Measurements from ENCODE around the gene THAP3. TPM values are rescaled to one million over a fixed set of nuclear protein-coding genes. Genes with fewer than 3 reads are reported as not detected.

The THAP3 gene
- total RNA-seq, 1 donor from 2014 or later: 26.1 TPM

GRCh38 chr1:6673816-6674398, 49.2 kb downstream of the THAP3 start:
- Mint-ChIP-seq H3K4me3 (no peak overlapping the region), H3K27ac (ENCODE audit: unreplicated experiment) (no peak overlapping the region), H3K9me3 (no peaks in the 10 kb centered on the region), H3K4me1 (no peaks in the 10 kb centered on the region), H3K36me3 (ENCODE audit: low read depth) (peaks cover 6% of the 10 kb centered on the region), H3K27me3 (ENCODE audit: low read depth) (no peaks in the 10 kb centered on the region)
- TF ChIP-seq, protein P1, sequence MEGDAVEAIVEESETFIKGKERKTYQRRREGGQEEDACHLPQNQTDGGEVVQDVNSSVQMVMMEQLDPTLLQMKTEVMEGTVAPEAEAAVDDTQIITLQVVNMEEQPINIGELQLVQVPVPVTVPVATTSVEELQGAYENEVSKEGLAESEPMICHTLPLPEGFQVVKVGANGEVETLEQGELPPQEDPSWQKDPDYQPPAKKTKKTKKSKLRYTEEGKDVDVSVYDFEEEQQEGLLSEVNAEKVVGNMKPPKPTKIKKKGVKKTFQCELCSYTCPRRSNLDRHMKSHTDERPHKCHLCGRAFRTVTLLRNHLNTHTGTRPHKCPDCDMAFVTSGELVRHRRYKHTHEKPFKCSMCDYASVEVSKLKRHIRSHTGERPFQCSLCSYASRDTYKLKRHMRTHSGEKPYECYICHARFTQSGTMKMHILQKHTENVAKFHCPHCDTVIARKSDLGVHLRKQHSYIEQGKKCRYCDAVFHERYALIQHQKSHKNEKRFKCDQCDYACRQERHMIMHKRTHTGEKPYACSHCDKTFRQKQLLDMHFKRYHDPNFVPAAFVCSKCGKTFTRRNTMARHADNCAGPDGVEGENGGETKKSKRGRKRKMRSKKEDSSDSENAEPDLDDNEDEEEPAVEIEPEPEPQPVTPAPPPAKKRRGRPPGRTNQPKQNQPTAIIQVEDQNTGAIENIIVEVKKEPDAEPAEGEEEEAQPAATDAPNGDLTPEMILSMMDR (conservative IDR thresholded peaks at IDR 0.05): no peak
- no peak for DNase-seq (ENCODE audit: low read depth, low spot score)

DNA sequence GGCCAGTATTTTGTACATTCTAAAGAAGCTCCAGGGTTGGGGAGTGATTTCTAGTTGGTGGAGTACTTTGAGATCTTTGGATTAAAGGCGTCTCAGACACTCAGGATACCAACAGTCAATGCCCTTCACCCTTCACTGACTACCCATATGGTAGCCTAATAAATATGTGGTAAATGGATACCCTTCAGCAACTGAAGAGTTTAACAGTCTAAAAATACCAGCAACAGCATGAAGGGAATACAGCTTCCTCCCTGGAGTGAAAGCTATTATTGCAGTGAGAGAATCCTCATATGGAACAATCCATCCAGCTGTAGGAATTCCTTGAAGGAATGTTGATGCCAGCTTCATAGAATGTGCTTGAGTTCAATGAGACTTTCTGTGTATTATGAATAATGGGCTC, 50.1 kb downstream of the THAP3 start:
- H3K27ac Mint-ChIP-seq (ENCODE audit: unreplicated experiment): no peak overlapping the region
- peaks cover 8% of the 10 kb centered on the region for H3K36me3 Mint-ChIP-seq (ENCODE audit: low read depth)
- H3K4me3 Mint-ChIP-seq: no peak overlapping the region

GRCh38 chr1:6675941-6676340, 51.3 kb downstream of the THAP3 start:
- no peak for DNase-seq (ENCODE audit: low read depth, low spot score)
- Mint-ChIP-seq H3K4me1 (no peaks in the 10 kb centered on the region), H3K4me3 (no peak overlapping the region), H3K27me3 (ENCODE audit: low read depth) (no peaks in the 10 kb centered on the region), H3K36me3 (ENCODE audit: low read depth) (peaks cover 8% of the 10 kb centered on the region), H3K9me3 (no peaks in the 10 kb centered on the region), H3K27ac (ENCODE audit: unreplicated experiment) (no peak overlapping the region)
- TF ChIP-seq, protein P1 (conservative IDR thresholded peaks at IDR 0.05): no peak

More for the DNA sequence above, 50.1 kb downstream of the THAP3 start:
- no peak for DNase-seq (ENCODE audit: low read depth, low spot score)
- Mint-ChIP-seq H3K4me1 (no peaks in the 10 kb centered on the region), H3K9me3 (no peaks in the 10 kb centered on the region), H3K27me3 (ENCODE audit: low read depth) (no peaks in the 10 kb centered on the region)
- TF ChIP-seq, protein P1 (conservative IDR thresholded peaks at IDR 0.05): no peak

Other genes with a start within 250 kb of the THAP3 start
- 107 and 110 TPM in 2 replicates for gene ACOT7, start 231.1 kb upstream of the THAP3 start, total RNA-seq
- 0.07 TPM in 1 of 2 replicates, not detected in the other for gene HES2, start 204.9 kb upstream of the THAP3 start, total RNA-seq
- gene ESPN, start 200.1 kb upstream of the THAP3 start, total RNA-seq: 1.7 and 4.3 TPM in 2 replicates
- gene TNFRSF25, start 158.7 kb upstream of the THAP3 start, total RNA-seq: 23.4 and 26.1 TPM in 2 replicates
- 28.9 and 31.7 TPM in 2 replicates for gene PLEKHG5, start 133.2 kb upstream of the THAP3 start, total RNA-seq
- gene NOL9, start 70.4 kb upstream of the THAP3 start, total RNA-seq: 47.2 and 52.4 TPM in 2 replicates
- gene TAS1R1, start 69.6 kb upstream of the THAP3 start, total RNA-seq: not detected in 2 replicates
- 35.7 and 41.0 TPM in 2 replicates for gene ZBTB48, start 44.9 kb upstream of the THAP3 start, total RNA-seq
- gene KLHL21, start 22.0 kb upstream of the THAP3 start, total RNA-seq: 18.8 and 19.0 TPM in 2 replicates
- gene PHF13, start 11.1 kb upstream of the THAP3 start, total RNA-seq: 32.6 and 33.5 TPM in 2 replicates
- gene DNAJC11, start 76.9 kb downstream of the THAP3 start, total RNA-seq: 82.5 and 86.6 TPM in 2 replicates
- 109 and 110 TPM in 2 replicates for gene CAMTA1, start 160.6 kb downstream of the THAP3 start, total RNA-seq